WI38 (cell line): Measurements from ENCODE around the gene SH3GL1.
A peak's percentile ranks its signal among the peaks of the same experiment; 100 is the strongest.
"Not testable (repeated sequence)": the region's sequence is repeated elsewhere in the genome, so short reads cannot be mapped to it uniquely, and the experiment has no call there.

Experiments used
- H3K4me3 ChIP-seq: 2 replicates; pipeline ENCODE4 v1.5.1; 2011; ENCODE audit warnings: low read depth, mild to moderate bottlenecking, control low read depth, low read length
- TF ChIP-seq, protein P1 (sequence below): IDR thresholded peaks from 2 replicates; pipeline ENCODE4 v1.5.1; 2012; ENCODE audit warnings: low read depth, mild to moderate bottlenecking, control low read depth, low read length

Gene SH3GL1

DNA sequence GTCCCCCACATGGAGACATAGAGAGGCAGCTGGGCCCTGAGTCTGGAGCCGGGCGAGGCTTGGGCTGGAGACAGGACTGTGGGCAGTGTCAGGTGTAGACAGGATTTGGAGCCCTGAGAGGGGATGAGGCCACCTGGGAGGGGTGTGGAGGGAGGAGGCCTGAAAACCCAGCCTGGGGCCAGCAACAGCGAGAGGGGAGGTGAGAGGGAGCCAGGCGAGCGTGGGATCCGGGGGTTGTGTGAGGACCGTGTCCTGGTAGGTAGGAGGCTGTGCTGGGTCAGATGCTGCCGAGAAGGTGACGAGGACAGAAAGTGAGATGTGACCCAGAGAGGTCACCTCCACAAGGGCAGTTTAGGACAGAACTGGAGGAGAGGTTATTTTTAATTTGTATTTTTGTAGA, 49.6 kb downstream of the SH3GL1 start:
- no peak overlapping the region for H3K4me3 ChIP-seq
- TF ChIP-seq, protein P1, sequence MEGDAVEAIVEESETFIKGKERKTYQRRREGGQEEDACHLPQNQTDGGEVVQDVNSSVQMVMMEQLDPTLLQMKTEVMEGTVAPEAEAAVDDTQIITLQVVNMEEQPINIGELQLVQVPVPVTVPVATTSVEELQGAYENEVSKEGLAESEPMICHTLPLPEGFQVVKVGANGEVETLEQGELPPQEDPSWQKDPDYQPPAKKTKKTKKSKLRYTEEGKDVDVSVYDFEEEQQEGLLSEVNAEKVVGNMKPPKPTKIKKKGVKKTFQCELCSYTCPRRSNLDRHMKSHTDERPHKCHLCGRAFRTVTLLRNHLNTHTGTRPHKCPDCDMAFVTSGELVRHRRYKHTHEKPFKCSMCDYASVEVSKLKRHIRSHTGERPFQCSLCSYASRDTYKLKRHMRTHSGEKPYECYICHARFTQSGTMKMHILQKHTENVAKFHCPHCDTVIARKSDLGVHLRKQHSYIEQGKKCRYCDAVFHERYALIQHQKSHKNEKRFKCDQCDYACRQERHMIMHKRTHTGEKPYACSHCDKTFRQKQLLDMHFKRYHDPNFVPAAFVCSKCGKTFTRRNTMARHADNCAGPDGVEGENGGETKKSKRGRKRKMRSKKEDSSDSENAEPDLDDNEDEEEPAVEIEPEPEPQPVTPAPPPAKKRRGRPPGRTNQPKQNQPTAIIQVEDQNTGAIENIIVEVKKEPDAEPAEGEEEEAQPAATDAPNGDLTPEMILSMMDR, result no peak

DNA sequence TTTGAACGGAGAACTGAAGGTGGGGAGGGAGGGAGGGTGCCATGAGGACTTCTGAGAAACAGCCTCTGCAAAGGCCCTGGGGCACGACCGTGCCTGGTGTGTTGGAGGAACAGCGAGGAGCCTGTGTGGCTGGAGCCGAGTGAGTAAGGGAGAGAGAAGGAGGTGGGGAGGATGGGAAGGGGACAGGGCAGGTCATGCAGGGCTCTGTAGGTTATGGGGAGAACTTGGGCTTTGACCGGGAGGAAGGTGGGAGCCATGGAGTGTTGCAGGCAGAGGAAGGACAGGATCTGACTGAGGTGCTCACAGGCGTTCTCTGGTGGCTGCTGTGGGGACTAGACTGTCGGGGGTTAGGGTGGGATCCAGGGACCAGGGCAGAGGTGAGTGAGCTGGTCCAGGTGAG, 50.2 kb downstream of the SH3GL1 start:
- TF ChIP-seq, protein P1, result no peak
- no peak overlapping the region for H3K4me3 ChIP-seq

DNA sequence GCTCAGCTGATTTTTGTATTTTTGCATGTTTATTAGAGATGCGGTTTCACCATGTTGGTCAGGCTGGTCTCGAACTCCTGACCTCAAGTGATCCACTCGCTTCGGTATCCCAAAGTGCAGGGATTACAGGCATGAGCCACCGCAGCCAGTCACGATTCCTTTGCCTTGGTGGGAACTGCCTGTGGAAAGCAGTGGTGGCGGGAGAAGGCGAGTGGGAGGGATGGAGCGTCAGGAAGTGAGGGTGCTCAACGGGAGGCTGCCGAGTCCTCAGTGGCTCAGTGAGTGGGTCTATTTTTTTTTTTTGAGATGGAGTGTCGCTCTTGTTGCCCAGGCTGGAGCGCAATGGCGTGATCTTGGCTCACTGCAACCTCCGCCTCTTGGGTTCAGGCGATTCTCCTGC, 51.1 kb downstream of the SH3GL1 start:
- H3K4me3 ChIP-seq, result not testable (repeated sequence)

DNA sequence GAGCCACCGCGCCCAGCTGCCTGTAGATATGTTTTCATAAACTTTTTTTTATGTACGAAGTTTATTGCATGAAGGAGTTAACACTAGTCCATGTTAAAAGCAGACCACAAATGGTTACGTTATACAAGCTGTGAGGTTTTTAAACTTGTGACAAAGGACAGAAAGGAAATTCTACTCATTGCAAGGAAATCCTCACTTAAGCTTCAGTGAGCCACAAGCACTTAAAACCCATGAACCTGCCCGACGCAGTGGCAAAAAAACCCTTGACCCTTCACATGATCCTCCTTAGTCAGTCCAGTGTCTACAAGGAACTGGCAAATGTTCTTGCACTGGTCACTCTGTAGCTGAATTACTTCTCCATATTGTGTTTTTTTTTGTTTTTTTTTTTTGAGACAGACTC, 52.8 kb downstream of the SH3GL1 start:
- TF ChIP-seq, protein P1, result no peak
- no peak overlapping the region for H3K4me3 ChIP-seq

DNA sequence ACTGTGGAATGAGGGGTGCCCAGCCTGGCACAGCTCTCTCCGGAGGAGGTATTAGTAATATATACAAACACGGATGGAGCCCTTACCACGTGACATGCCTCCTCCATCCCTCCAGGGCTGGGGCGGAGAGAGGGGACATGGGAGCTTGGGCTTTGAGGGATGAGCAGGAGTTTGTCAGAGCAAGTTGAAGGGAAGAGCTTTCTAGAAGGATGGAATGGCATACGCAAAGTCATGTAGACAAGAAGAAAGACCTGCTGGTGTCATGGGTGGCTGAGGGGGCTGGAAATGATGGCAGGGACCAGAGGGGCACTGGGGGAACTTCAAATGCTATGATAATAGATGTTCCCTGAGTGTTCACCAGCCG, 54.3 kb downstream of the SH3GL1 start:
- no peak overlapping the region for H3K4me3 ChIP-seq
- TF ChIP-seq, protein P1, result no peak

DNA sequence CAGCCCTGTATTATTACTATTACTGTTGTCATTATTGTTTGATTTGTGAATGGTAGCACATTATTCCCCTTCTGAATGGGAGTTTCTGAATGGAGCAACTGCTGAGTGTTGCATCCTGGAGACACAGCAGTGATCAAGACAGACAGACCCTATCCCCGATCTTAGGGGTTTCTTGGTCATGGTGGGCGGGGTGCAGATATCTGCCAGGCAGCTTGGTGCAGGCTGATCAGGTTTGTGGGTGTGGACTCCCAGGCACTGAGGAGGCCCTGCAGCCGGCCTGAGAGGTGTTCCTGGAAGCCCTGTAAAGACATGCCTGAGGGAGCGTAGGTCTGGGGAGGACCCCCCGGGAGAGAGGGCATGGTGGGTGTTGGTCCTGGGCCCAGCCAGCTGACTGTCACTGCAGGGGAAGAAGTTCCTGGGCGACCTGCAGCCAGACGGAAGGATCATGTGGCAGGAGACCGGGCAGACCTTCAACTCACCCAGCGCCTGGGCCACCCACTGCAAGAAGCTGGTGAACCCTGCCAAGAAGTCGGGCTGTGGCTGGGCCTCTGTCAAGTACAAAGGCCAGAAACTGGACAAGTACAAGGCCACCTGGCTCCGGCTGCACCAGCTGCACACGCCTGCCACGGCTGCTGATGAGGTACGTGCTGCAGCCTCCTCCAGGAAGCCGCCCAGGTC, 54.9 kb downstream of the SH3GL1 start:
- H3K4me3 ChIP-seq, result no peak overlapping the region
- TF ChIP-seq, protein P1, result no peak

DNA sequence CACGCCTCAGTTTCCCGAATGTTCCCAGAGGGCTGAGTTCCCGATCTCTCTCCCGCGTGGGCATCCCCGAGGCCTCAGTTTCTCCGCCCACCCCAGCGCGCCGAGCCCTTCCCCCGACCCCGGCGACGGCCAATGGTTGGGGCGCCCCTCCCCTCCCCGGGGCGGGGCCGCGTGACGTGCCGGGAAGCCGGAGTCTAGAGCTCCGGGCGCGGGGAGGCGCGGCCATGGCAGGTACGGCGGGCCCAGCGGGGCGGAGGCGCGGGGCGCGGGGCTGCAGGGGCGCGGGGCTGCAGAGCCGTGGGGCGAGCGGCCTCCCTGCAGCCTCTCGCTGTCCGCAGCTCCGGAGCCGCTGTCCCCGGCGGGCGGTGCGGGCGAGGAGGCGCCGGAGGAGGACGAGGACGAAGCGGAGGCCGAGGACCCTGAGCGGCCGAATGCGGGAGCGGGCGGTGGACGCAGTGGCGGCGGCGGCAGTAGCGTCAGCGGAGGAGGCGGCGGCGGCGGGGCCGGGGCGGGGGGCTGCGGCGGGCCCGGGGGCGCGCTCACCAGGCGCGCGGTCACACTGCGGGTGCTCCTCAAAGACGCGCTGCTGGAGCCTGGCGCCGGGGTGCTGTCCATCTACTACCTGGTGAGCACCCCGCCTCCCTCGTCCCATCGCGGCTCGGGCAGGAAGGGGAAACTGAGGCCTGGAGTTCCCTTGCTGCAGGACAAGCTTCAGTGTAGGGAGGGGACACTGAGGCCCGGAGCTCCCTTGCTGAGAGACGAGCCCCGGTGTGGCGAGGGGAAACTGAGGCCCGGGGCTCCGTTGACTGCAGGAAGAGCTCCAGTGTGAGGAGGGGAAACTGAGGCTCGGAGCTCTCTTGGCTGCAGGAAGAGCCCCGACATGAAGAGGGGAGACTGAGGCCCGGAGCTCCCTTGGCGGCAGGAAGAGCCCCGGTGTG, 56.7 kb downstream of the SH3GL1 start, which contains the start of gene MPND:
Gene MPND (plus strand): TSS at position 193 of the 938 bp plus-strand sequence. CDS start 32 bp downstream, at position 225.
- TF ChIP-seq, protein P1, result no peak
- H3K4me3 ChIP-seq, result peak within 1 kb of the TSS; percentile 75
